Measurements from ENCODE around the gene SYPL1.

DNA sequence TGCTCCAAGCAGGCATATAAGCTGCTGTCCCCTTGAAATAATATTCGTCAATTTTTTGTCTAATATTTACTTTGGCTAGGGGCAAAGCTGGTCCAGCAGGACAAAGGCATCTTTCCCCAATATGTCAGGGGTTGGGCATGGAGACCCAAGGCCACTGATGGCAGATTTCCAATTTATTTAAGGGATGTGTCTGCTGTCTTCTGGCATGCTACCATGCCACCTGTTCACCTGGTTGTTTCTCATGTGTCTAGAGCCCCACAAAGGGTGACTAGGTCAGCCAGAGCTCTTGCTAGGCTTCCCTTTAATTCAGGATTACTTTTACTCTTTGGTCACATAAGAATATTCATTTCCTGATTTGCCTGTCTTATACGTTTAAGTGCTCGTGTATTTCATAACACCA is 22.1 kb upstream of the SYPL1 start:
- TF ChIP-seq CTCF (IDR thresholded peaks at IDR 0.05; ENCODE audit: poor library complexity, severe bottlenecking) (no peak), EP300 (conservative IDR thresholded peaks at IDR 0.05; ENCODE audit: poor library complexity, severe bottlenecking) (no peak), POLR2AphosphoS5 (IDR thresholded peaks at IDR 0.05) (no peak), EZH2 (IDR thresholded peaks at IDR 0.05; ENCODE audit: borderline replicate concordance, insufficient read depth, low read length, poor library complexity, severe bottlenecking) (no peak), REST (IDR thresholded peaks at IDR 0.05; ENCODE audit: borderline replicate concordance) (no peak)
